Breast epithelium (tissue), 3 donors: ENCODE data around the gene ZNF423.

Experiments used
- CTCF ChIP-seq, 3 donors: fragments of 450-650 bp; IDR thresholded peaks; one replicate each; pipeline ENCODE4 v1.5.1; 2016 to 2017; ENCODE audit warnings: antibody characterized with exemption in 3 of 3, mild to moderate bottlenecking in 3 of 3, moderate library complexity in 3 of 3
- POLR2A ChIP-seq: fragments of 450-650 bp; IDR thresholded peaks from one replicate; pipeline ENCODE4 v1.6.1; 2016; ENCODE audit warnings: antibody characterized with exemption, mild to moderate bottlenecking, moderate library complexity
- POLR2AphosphoS5 ChIP-seq, 3 donors: sonication (generic); formaldehyde crosslinking; IDR thresholded peaks; one replicate each; pipeline ENCODE4 v1.6.1; 2017; ENCODE audit warnings: antibody characterized with exemption in 3 of 3

DNA sequence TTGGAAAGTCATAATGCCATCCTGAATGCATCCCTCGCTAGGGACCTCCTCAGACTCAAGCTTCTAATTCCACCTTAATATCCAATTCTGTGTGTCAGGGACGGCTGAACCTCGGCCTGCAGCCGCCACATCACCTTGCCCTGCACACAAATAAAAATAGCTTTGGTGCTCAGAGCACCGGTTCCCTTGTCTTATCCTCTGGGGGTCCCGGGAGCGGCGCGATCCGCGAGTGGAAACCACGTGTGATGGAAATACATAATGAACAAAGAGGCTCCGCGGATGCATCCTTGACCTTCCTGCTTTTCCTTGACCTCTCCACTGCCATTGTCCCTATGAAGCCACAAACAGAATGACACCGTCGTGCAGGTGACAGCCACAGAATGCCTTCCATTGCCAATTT, 143.4 kb downstream of the ZNF423 start:
- TF ChIP-seq POLR2A (no peak), CTCF (IDR thresholded peaks at IDR 0.05) (no peak), POLR2AphosphoS5 (IDR thresholded peaks at IDR 0.05) (no peak)
